GM21825 (cell line): ENCODE data around the gene UNC50.

Experiments used
- ATAC-seq: cut with Tn5 transposase; IDR thresholded peaks from one replicate; pipeline ENCODE4 v1.9.1; 2021; ENCODE audit warnings: mild to moderate bottlenecking, moderate library complexity; ENCODE audit not compliant: unreplicated experiment

Gene UNC50

DNA sequence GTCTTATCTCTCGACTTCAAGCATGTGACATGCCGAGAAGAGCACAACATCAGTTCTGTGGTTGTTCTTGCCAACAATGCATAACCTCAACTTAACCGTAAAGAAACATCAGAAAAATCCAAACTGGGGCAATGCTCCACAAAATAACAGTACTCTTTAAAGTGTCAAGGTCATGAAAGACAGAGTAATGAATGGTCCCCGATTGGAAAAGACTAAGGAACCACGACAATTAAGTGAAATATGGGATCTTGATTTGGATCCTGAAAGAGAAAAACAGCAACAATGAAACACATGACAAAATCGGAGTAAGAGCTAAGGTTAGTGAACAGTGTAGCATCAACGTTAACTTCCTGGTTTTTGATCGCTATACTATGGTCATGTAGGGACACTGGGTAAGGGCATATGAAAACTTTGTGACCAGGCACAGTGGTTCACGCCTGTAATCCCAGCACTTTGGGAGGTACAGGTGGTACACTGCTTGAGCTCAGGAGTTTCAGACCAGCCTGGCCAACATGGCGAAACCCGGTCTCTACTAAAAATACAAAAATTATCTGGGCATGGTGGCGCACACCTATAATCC lies 55.2 kb downstream of the UNC50 start:
- ATAC-seq: no peak

GRCh38 chr2:98664323-98664722 lies 55.9 kb downstream of the UNC50 start:
- ATAC-seq: no peak

- no peak for ATAC-seq
These were observed 57.3 kb downstream of the UNC50 start for GRCh38 chr2:98665677-98666076.
